ENCODE results near the gene FGD6. TPM values are rescaled to one million over a fixed set of nuclear protein-coding genes. Genes with fewer than 3 reads are reported as not detected.

FGD6 gene
- total RNA-seq, 4 donors from 2014 or later, result 14.9 to 24.3 (median 22.4) TPM

DNA sequence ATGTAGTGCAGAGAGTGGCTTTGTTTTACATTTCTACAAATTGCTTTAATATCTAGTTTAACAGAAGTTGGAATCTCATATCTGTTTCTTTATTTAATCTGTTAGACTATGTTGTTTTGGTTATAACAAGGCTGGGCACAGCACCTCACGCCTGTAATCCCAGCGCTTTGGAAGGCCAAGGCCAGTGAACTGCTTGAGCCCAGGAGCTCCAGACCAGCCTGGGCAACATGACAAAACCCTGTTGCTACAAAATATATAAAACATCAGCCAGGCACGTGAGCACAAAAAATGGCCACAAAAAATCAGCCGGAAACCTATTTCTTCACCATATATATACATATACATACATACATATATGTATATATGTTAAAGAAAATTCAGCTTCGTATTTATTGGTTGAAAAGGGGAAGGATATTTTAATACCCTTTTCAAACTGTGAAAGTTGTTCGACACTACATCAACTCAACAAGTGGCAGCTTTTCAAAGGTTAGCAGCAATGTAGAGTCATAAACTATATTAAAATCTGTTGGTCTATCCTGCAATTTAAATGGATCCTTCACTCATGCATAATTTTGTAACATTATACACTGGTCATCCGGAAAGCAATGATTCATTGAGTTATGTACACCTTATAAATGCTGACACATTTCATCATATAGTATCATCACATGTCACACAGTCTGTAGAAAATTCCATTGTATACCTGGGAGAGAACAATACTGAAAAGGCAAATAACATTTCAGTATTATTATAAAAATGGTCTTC is 151.0 kb downstream of the FGD6 start:
- Histone ChIP-seq H3K4me1 (no peaks in the 10 kb centered on the region), H3K36me3 (peaks cover 0 to 42% (median 0%) of the 10 kb centered on the region in 3 donors), H3K9me3 (no peaks in the 10 kb centered on the region), H3K27ac (no peak overlapping the region), H3K27me3 (no peaks in the 10 kb centered on the region), H3K4me3 (no peak overlapping the region)
- no peak for DNase-seq
- no peak for TF ChIP-seq POLR2A (IDR thresholded peaks at IDR 0.05)
- TF ChIP-seq, protein P1, sequence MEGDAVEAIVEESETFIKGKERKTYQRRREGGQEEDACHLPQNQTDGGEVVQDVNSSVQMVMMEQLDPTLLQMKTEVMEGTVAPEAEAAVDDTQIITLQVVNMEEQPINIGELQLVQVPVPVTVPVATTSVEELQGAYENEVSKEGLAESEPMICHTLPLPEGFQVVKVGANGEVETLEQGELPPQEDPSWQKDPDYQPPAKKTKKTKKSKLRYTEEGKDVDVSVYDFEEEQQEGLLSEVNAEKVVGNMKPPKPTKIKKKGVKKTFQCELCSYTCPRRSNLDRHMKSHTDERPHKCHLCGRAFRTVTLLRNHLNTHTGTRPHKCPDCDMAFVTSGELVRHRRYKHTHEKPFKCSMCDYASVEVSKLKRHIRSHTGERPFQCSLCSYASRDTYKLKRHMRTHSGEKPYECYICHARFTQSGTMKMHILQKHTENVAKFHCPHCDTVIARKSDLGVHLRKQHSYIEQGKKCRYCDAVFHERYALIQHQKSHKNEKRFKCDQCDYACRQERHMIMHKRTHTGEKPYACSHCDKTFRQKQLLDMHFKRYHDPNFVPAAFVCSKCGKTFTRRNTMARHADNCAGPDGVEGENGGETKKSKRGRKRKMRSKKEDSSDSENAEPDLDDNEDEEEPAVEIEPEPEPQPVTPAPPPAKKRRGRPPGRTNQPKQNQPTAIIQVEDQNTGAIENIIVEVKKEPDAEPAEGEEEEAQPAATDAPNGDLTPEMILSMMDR (IDR thresholded peaks at IDR 0.05), result no peak

DNA sequence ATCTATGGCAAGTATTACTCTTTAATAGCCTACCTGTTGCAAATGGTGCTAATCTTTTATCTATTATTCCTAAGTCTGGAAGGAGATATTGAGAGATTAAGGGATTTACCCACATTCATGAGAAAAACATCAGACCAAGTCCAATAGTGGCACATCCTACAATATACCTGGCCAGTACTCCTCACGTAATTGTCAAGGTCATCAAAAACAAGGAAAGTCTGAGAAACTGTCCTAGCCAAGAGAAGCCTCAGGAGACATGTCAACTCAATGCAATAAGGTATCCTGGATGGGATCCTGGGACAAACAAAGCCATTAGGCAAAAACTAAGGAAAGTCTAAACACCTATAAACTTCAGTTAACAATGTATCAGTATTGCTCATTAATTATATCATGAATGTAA is 156.3 kb downstream of the FGD6 start:
- no peaks in the 10 kb centered on the region for H3K9me3 ChIP-seq
- H3K27ac ChIP-seq, result no peak overlapping the region
- TF ChIP-seq, protein P1 (IDR thresholded peaks at IDR 0.05), result no peak
- no peak for TF ChIP-seq POLR2A (IDR thresholded peaks at IDR 0.05)
- DNase-seq, result no peak
- H3K4me1 ChIP-seq, result no peaks in the 10 kb centered on the region
- peaks cover 0 to 84% (median 0%) of the 10 kb centered on the region in 3 donors for H3K36me3 ChIP-seq
- H3K27me3 ChIP-seq, result no peaks in the 10 kb centered on the region
- H3K4me3 ChIP-seq, result no peak overlapping the region

DNA sequence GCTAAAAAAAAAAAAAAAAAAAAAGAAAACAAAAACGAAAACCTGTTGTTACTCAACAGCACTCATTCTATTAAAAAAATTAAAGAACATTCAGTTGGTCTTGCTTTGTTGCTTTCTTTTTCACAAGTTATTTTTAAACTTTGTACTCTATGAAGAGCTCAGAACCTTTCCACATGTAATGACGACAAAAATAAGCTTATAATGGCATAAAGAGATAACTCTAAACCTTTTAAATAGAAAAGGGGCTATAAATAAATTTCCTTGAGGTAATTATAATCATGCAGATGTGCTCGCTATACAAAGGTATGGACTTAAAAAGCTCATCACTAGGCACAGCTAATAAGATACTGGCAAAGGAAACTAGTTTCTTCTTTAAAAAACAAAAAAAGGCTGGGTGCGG is 157.3 kb downstream of the FGD6 start:
- Histone ChIP-seq H3K27me3 (no peaks in the 10 kb centered on the region), H3K4me1 (no peaks in the 10 kb centered on the region), H3K9me3 (no peaks in the 10 kb centered on the region), H3K4me3 (no peak overlapping the region), H3K36me3 (peaks cover 0 to 85% (median 0%) of the 10 kb centered on the region in 3 donors), H3K27ac (no peak overlapping the region)
- TF ChIP-seq, protein P1 (IDR thresholded peaks at IDR 0.05), result no peak
- no peak for TF ChIP-seq POLR2A (IDR thresholded peaks at IDR 0.05)
- DNase-seq, result no peak

DNA sequence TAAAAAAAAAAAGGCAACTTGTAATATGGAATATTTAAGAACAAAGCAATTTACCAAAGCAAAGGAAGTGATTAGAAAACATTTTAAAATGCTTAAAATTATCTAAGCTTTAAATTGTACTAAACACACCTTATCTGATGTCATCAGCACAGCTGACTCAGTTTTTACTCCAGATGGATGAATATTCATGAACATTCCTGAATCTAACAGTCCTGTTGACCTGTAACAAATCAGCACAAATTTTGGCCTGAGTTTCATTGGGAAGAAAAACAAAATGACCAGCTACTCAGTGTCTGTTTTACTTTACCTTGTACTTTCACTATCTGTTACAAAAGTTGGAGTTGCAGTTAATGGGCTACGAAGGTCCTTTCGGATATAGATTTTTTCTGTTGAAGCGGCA is 159.8 kb downstream of the FGD6 start:
- H3K4me3 ChIP-seq, result no peak overlapping the region
- H3K36me3 ChIP-seq, result peaks cover 0 to 78% (median 0%) of the 10 kb centered on the region in 3 donors
- no peaks in the 10 kb centered on the region for H3K9me3 ChIP-seq
- TF ChIP-seq, protein P1 (IDR thresholded peaks at IDR 0.05), result no peak
- TF ChIP-seq POLR2A (IDR thresholded peaks at IDR 0.05), result no peak
- H3K27me3 ChIP-seq, result no peaks in the 10 kb centered on the region
- H3K27ac ChIP-seq, result no peak overlapping the region
- H3K4me1 ChIP-seq, result no peaks in the 10 kb centered on the region
- no peak for DNase-seq

DNA sequence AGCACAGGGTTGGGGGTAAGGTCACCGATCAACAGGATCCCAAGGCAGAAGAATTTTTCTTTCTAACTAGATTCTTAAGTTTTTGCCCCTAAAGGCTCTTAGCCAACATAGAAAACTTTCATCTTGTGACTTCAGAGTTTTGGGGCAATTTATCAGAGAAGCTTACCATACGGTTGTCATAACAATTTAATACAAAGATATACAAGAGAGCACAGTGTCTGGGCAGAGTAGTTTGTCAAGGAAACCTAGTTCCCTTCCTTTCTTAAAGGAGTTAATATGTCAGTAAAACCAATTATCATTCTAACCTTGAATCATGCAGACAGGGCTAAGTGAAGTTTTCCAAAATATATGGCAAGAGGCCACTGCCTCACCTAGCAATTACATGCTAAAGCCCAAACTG is 162.2 kb downstream of the FGD6 start:
- H3K27me3 ChIP-seq, result no peaks in the 10 kb centered on the region
- DNase-seq, result no peak
- no peaks in the 10 kb centered on the region for H3K9me3 ChIP-seq
- no peak overlapping the region for H3K27ac ChIP-seq
- TF ChIP-seq, protein P1 (IDR thresholded peaks at IDR 0.05), result no peak
- TF ChIP-seq POLR2A (IDR thresholded peaks at IDR 0.05), result no peak
- H3K4me1 ChIP-seq, result no peaks in the 10 kb centered on the region
- no peak overlapping the region for H3K4me3 ChIP-seq
- peaks cover 0 to 70% (median 0%) of the 10 kb centered on the region in 3 donors for H3K36me3 ChIP-seq
